Activated CD4-positive, alpha-beta T cell treated with anti-CD3 and anti-CD28 coated beads, Interleukin-2, Interleukin-4, amounts not matched to agents 100 ng/mL and 50 ng/mL, durations not matched to agents 16 hours and 8 hours (primary cell): ENCODE measurements around the gene RANBP17.

ENCODE experiments used
- DNase-seq: peaks from one replicate; pipeline ENCODE4 v3.0.0-alpha.2; 2020; ENCODE audit warnings: low spot score

Gene RANBP17

DNA sequence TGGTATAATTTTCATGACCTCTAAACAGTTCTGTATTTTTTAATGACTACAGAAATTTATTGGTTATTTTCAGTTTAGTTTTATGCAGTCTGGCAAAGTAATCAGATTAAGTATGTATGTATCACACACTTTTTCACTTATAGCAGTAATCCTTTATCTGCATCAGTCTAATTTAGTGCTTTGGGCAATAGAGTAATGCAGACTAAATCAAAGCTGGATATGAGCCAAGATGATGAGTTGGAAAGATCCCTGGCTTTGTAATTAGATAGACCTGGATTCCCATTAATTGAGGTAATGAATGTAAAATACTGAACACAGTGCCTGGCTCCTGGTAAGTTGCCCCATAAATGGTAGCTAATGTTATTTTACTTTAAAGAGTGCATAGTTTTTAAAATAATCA lies 231.8 kb downstream of the RANBP17 start:
- no peak for DNase-seq

DNA sequence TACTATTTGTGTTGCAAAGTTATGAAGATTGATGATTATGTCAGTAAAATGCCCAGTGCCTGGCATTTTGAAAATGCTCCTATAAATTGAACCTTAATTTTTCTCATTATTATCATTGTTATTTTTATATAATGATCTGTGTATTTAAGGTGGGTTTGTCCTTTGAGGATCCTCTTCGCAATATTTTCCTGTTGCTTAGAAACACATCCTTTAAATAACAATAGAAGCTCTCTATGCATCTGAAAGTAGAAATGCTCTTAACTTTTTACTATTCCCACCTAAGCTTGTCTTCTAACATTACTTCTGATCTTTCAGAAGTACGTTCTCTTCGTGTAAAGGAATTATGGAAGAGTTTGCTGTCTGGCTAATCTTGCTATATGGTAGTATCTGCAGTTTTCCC lies 232.5 kb downstream of the RANBP17 start:
- DNase-seq, result no peak

DNA sequence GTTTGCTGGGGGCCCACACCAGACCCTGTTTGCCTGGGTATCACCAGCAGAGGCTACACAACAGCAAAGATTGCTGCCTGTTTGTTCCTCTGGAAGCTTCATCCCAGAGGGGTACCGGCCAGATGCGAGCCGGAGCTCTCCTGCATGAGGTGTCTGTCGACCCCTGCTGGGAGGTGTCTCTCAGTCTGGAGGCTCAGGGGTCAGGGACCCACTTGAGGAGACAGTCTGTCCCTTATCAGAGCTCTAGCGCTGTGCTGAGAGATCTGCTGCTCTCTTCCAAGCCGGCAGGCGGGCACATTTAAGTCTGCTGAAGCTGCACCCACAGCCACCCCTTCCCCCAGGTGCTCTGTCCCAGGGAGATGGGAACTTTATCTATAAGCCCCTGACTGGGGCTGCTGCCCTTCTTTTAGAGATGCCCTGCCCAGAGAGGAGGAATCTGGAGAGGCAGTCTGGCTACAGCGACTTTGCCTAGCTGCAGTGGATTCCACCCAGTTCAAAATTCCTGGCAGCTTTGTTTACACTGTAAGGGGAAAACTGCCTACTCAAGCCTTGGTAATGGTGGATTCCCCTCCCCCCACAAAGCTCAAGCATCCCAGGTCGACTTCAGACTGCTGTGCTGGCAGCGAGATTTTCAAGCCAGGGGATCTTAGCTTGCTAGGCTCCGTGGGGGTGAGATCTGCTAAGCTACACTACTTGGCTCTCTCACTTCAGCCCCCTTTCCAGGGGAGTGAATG lies 241.2 kb downstream of the RANBP17 start:
- DNase-seq, result no peak

DNA sequence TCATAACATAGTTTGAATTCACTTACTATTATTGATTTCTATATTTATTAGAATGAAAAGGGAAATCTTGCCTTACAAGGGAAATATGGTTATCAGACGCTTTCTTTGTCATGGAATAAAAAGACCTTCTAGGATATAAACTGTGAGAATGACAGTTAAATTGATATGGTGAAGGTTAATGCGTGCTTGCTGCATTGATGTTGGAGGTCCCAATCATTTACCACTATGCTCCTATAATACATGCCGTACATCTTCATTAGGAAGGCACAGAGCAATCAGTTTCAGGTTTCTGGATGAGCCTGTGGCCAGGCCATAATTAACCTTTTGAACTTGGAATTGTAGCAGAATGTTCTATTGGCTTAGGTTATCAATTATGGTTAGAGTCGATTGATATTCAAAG lies 245.9 kb downstream of the RANBP17 start:
- no peak for DNase-seq

DNA sequence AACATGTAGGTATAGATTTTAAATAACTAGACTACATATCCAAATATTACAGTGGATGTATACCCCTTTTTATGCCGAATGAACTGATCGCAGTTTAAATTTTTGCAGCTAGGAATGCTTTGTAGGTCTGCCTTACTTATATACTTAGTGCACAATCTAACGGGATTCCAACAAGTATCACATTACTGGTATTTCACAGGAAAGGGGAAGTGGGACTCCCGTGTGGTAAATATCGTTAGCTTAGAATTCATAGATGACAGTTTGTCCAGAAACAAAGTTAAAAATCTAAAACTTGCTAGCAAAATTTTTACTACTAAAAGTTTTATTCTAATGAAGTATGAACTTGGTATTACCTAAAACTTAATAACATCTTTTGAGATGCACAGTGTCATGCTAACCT lies 253.7 kb downstream of the RANBP17 start:
- DNase-seq, result no peak

DNA sequence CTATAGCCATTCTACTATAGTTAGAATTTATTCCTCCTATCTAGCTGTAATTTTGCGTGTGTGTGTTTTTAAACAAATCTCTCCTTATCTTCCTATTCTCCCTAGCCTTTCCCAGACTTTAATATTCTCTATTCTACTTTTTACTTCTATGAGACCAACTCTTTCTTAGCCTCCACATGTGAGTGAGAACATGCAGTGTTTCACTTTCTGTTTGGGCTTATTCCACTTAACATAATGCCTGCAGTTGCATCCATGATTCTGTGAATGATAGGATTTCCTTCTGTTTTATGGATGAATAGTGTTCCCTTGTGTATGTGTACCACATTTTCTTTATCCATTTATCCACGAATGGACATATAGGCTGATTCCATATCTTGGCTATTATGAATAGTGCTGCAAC lies 254.9 kb downstream of the RANBP17 start:
- no peak for DNase-seq

DNA sequence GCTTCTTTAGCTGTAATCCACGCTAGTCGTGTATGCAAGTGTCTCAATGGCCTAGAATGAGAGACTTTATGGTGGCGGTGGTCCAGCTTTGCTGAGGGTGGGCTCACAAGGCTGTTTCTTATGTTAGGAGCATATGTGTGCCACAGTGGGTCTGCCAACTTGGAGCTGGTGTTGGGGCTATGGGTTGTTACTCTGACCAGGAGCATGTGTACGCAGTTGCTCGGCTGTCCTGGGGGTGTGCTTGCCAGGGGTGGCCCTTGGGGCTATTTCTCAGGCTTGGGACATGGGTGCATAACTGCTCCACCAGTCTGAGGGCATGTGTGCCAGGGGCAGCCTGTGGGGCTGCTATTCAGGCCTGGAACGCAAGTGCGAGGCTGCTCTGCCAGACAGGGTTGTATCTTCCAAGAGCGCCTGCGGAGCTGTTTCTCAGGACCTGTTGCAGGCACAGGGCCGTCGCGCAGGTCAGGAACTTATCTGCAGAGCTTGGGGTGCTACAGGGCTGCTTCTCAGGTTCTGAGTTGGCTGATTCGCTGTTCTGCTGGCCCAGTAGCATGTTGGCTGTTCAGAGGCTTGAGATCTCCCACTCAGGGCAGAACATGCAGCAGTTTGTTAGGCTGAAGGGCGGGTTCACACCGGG lies 259.3 kb downstream of the RANBP17 start:
- no peak for DNase-seq

DNA sequence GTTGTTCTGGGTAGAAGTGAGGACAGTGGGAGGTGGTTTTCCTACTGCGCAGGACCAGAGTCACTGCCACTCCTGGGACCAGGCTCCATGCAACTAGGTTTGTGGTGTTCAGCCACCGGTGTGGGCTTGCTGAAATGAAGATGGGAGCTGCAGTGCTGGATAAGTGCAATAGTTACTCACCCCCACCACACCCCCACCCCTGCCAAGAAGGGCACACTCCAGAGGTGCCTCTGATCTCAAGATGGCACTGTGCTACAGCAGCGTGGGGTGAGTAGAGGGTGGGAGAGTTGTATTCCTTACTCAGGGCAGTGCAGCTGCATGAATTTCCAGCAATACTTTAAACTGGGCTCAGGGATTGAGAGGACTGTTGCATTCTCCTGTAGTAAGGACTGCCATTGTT lies 259.8 kb downstream of the RANBP17 start:
- DNase-seq, result no peak

DNA sequence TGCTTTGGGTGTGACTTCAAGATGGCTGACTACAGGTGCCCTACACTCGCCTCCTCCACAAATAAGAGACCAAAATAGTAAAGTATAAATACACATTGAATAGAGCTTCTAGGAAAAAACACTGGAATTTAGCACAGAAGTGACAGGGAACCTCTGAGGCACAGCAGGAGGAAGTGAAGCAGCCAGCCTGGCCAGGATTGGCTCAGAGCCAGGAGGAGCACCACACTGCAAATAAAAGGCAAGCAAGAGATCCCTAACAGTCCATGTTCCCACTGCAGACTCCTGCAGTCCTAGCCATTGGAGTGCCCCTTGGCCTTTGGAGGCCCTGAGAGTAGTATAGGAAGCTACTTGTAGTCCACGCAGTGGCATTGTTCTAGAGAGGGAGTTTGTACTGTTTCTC lies 260.6 kb downstream of the RANBP17 start:
- DNase-seq, result no peak

DNA sequence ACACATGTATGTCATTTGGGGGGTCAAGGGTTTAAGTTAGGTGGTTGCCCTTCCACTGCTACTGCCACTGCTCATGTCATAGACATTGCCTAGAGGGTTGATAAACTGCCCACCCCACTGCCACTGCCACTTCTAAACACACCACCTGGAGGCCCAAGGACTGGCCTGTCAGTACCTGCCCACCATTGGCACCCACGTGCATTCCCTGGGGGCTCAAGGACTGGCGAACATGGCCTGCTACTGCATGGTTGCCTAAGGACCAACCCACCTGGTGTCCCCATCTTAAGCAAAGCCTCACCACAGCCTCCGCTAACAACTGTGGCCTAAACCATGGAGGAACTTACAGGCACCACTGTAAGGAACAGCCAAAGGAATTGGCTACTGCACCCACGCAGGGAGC lies 261.6 kb downstream of the RANBP17 start:
- no peak for DNase-seq

DNA sequence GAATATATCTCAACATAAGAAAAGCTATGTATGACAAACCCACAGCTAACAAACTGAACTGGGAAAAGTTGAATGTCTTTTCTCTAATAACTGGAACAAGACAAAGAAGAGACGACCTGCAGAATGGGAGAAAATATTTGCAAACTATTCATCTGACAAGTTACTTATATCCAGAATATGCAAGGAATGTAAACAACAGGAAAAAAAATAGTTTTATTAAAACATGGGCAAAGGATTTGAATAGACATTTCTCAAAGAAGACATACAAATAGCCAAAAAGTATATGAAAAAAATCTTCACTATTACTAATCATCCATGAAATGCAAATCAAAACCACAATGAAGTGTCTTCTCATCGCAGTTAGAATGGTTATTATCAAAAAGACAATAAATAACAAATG lies 265.5 kb downstream of the RANBP17 start:
- DNase-seq, result no peak

DNA sequence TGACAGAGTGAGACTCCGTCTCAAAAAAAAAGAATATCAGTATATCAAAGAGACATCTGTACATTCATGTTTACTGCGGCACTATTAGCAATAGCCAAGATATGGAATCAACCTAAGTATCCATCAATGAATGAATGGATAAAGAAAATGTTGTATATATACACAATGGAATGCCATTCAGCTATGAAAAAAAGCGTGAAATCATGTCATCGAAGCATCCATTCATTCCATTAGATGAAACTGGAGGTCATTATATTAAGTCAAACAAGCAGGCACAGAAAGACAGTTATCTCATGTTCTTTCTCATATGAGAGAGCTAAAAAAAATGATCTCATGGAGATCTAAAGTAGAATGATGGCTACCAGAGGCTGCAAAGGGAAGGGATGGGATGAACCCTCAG lies 266.3 kb downstream of the RANBP17 start:
- DNase-seq, result no peak

DNA sequence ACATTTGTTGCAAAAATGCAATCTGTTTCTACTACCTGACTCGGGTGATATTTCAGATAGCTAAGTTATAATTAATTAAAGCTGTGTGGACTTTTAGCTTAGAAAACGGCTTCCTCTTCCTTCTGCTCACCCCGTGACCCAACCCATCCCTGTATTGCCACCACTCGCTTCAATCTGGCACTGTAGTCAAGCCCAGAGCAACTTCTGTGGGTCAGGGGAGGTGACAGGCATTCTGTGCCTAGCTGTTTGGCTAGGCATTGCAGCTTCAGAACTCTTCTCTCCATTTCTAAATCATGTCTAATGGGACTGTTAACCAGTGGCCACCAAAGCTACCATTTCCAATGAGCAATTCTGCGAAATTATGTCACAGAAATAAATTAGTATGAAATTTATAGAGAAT lies 267.5 kb downstream of the RANBP17 start:
- no peak for DNase-seq

DNA sequence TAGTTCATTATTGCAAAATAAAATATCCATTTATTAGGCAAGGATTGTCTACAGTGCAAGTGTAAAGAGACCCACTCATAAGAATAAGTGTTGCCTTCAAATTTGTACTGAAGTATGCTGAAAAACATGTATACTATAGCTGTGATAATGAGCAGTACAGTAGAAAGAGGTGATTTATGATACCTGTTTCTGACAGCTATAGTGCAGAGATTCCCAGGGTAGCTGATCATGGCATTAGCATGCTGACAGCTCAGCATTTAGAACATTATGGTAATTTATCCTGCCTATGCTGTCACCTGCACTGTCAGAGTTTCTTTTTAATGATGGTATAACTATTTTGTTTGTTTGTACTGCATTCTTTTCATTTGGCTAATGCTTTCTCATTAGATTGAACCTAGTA lies 269.7 kb downstream of the RANBP17 start:
- no peak for DNase-seq

DNA sequence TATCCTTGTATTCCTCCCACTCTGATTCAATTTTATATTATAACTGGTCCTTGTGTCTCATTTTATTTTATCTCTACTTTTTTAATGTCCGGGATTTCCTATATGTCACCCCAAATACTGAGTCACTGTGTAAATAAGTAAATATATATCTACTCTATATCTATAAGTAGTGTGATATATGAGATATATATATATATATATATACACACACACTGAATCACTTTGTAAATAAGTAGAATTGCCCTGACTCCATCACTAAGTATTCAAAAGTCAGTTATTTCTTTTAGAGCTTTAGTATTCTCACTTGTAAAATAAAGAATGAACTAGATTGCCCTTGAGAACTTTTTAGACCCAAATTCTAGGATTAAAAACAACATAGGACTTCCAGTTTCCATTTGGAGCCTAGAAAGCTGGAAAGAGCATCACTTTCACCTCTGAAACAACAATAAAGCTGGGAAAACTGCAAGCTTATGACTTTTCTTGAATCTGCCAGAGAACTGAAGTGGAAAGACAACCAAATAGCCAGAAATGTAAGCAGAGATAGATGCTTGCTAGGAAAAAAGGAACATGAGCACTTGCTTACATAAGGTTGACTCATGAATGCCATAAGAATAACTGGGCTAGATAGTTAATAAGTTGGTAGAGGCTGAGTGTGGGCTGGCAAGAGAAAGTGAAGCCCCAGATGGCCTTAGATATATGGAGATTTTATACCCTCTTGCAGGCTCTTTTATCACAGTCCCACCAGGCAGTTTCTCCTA lies 276.1 kb downstream of the RANBP17 start:
- no peak for DNase-seq

DNA sequence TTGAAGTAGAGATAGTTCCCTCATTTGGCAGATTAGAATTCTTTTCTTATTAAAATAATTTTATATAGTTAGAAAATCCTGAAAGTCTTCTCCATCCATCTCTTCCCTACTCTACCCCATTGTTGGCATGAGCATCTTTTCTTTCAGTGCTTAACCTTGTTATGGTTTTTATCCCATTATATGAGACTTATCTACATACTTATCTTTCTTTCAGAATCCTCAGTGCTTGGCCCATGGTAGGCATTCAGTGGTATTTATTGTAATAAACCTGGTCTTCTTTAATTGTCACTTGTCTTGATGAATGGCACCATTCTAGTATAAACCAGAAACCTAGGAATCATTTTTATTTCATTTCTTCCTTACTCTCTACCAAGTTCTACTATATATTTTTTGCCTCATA lies 277.4 kb downstream of the RANBP17 start:
- no peak for DNase-seq

DNA sequence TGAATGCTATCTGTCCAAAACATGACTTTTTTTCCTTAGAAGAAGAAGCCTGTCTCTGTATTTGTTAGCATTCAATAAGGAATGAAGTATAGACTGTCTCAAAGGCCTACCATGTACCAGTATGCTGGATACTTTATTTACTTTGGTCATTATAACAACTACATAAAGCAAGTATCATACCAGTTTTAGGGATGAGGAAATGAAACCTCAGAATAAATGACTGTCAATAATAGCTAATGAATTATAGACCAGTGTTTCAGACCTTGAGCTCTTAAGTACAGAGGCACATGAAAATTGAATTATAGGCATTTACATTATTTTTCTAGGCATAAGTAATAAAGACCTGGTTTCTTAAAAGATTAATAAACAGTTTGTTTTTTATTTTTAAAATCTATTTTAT lies 280.8 kb downstream of the RANBP17 start:
- no peak for DNase-seq

DNA sequence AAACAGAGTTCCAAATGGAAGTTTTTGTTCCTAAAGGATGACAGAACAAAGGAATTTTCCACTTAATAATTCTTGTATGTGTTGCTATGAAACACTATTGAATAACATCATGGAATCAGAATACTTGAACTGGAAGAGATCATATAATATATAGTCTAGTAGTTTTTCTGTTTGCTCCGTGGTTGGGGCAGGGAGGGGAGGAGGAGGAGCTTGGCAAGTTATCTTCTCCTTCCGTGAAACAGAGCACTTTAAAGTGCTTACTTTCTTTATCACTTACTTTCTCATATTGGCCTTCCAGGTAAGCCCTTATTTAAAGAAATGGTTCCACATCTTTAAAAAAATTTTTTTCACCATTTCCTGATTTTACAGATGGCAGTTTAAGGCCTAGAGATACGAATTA lies 281.4 kb downstream of the RANBP17 start:
- no peak for DNase-seq

DNA sequence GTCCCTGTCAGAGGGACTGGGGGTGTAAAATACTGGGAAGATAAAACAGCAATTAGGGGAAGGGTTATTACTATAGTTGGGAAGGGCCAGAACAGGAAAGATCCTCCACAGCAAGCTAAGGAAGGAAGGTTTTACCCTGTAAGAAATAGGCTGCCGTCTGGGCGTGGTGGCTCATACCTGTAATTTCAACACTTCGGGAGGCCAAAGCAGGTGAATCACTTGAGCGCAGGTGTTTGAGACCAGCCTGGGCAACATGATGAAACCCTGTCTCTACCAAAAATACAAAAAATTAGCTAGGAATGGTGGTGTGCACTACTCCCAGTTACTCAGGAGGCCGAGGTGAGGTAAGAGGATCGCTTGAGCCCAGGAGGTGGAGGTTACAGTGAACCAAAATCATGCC lies 282.1 kb downstream of the RANBP17 start:
- DNase-seq, result no peak

DNA sequence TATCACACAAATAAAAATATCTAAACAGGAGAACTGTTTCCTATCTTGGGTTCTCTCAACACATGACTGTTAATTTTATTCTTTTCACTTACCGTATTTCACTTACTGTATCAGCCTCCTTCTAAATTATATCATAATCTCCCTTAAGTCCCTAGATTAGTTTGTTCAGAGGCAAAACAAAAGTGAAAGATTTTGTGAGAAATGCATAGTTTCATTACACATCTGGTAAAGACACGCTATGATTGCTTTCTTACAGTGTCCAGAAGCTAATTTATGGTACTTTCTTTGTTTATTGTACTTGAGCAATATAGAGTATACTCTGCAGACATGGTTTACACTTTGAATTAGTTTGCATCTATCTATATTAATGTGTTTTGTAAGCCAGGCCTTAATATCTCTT lies 287.5 kb downstream of the RANBP17 start:
- no peak for DNase-seq

DNA sequence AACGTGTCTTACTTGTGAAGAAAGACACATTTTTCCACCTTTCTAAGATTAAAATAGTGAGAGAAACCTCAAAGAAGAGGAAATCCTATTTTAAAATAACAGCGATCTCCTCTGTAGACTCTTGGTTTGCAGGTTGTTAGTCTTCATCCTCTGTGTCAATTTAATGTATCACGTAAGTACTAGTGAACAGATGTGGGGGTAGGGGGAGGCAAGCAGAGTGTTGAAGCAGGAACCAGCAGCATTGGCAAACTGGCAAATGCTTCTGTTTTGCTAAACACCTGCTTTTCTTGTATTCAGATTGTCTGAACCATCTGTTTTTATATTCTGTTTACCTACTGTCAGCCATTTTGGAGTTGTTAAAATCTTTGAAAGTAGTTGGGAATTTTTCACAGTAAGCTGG lies 288.0 kb downstream of the RANBP17 start:
- DNase-seq, result no peak

DNA sequence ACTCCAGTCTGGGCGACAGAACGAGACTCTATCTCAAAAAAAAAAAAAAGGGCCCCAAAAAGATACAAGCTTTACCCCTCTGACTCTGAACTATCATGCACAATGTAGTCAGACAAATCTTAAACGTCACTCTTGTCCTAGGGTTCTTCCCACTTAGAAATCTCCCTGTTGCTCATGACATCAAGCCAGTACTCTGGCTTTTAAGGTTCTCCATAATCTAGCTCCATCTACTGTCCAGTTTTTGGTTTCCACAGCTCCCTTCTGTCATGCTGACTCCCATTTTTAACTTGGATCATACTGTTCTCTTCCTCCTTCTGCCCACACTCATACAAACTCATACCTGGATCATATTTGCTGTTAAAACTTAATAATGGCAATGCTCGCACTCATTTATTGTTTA lies 290.6 kb downstream of the RANBP17 start:
- no peak for DNase-seq

DNA sequence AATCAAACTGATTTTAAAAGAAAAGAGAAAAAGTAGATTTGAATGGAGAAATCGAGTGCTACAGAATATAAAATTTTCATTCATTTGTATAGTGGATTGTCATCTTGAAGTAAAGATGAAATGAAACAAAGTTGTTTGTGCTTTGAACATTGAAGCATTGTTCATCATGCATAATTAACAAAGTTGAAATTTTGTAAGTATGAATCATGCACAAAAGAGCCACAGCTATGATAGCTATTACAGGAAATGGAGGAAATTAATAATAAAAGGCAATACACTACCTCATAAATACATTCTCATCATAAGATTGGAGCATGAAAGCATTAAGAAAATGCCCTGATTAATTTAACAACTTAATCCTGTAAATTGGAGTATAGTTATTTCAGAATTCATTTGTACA lies 293.8 kb downstream of the RANBP17 start:
- DNase-seq, result no peak
